HG03108 (cell line): ENCODE measurements around the gene ZSCAN31.

ENCODE experiments used
- ATAC-seq: cut with Tn5 transposase; IDR thresholded peaks from one replicate; pipeline ENCODE4 v1.9.1; 2021; ENCODE audit warnings: moderate library complexity; ENCODE audit not compliant: unreplicated experiment

Gene ZSCAN31

DNA sequence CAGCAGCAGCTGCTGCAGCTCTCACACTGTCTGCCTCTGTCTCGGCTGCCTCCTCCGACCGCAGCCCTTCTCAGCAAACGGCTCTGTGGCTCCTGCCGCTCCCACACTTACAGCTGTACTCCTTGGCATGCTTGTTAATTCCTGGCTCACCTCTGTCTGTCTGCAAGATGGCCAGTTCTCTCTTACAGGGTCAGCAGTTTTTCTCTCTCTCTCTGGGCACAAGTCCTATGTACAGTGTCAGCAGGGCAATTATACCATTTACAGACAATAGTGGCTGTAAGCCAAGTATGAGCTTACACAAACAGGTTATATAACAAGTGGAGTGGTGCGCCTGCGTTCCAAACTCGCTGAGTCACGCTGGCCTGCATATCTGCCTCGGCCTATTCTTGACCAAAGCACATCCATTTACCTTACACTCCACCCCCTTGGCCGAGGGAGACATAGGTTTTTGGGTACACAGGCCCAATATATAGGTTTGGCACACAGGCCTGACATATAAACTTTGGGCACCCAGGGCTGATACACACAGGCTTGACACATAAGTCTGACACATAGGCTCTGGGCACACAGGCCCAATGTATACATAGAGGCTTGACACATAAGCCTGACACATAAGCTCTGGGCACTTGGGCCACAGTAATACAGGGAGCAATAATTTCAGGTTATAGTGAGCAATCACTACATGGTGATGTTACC is 18.2 kb upstream of the ZSCAN31 start:
- ATAC-seq, result no peak

DNA sequence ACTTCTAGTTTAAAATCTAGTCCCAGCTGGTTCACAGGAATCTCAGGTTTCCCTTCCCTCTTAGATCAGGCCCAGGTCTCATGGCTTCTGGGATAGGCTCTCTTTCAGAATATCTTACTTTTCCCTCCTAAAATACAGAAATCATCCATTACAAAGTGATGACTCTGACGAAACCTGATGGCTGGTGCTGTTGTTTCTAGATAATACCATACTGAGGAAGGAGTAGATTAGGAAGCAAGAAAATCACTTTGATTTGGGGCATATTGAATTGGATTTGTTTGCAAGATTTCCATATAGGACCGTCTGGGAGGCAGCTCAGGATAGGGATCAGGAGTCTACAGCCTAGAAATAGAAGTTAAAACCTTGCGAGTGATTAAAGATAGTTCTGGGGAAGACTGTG is 17.4 kb upstream of the ZSCAN31 start:
- ATAC-seq, result no peak

- ATAC-seq, result no peak
These were observed 15.6 kb upstream of the ZSCAN31 start for GRCh38 chr6:28351493-28351925.

DNA sequence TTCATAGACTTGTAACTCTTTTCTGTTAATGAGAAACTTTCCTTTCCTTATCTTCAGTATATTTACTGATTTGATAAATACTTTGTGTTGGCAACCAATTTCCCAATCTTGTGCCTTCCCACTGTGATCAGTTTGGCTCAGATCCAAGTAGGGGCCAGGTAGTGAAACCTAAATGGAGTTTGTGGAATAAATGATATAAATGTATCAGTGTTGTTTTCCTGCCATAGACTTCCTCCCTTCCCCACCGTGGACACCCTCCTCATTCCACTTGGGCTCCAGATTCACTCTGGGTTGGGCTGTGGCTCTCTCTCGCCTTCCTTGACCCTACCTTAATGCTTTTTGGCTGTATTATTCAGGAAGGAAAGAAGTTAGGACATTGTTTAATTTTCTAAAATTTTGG is 15.1 kb upstream of the ZSCAN31 start:
- no peak for ATAC-seq

DNA sequence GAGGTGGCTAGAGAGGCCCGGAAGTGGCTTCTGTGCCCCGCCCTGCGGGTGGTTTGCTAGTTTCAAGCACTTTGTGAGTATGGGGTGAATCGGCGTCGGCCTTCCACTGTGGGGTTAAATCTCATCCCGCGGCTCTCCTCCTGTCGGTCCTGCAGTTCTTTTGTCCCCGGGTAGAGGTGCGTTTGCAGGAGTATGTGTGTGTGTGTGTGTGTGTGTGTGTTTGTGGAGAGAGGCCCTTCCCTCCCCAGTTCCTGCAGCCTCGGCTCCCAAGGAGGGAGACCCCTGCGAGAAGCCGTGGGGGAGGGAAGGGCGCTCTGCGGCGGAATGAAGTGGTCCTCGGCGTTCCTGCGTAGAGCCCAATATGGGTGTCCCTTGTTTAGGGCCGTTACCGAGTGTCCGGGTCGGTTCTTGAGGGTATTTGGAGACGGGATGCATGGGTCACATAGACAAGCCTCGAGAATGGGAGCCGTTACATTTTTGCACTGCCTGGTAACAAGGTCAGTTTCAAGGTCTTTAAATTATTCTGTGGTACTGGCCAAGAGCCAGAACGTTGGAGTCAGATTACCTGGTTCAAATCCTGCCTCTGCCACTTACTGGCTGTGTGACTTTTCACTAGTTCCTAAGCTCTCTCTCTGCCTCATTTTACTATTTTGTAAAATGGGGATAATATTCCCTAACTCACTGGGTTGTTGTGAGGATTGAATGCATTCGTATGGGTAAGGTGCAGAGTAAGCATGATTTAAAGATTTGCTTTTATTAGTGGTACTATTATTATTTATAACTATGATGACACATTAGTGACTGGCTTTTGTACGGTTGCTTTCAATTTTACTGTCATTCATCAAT is 14.2 kb upstream of the ZSCAN31 start, which contains the start of gene ZKSCAN3:
Gene ZKSCAN3, plus strand, starts transcription at position 56 of the 846 bp plus-strand sequence. CDS start 9,640 bp downstream, outside the sequence.
- peak; percentile 94 for ATAC-seq

GRCh38 chr6:28349344-28349891 is 13.5 kb upstream of the ZSCAN31 start:
- no peak for ATAC-seq

DNA sequence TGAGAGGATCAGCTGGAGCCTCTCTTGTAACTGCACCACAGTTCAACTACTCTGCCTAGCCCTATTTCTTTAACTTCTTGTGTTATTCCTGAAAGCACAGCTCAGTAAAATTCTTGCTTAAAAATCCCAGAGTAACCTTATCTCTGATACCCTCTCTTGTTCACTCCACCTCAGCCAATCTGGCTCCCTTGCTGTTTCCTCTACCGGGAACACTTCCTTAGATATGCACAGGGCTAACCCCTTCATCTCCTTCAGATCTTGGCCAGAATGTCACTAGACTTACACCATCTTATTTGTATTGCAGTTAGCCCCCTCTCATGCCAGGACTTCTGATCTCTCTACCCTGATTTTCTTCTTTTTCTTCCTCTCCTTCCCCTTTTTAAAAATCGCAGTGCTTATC is 11.2 kb upstream of the ZSCAN31 start:
- ATAC-seq, result no peak

DNA sequence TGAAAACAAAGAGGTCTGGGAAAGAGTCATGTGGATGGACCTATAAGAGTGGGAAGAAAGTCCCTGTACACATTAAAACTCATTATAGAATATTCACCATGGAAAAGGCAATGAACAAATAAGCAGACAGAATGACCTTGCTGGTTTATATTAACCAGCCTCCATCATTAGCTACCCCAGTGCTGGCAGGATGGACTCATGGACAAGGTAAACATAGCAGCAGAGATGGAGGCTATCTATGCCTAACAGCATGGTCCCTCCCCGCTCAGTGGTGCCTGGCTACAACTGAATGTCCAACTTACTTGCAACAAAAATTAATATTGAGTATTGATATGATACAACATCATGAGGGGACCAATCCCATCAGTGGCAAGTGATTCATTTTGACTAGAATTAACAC is 9.3 kb upstream of the ZSCAN31 start:
- ATAC-seq, result no peak

GRCh38 chr6:28343898-28344677 is 8.1 kb upstream of the ZSCAN31 start:
- ATAC-seq, result no peak

- no peak for ATAC-seq
These were observed 4.6 kb upstream of the ZSCAN31 start for GRCh38 chr6:28340310-28341095.

- no peak for ATAC-seq
These were observed 1.2 kb upstream of the ZSCAN31 start for GRCh38 chr6:28337121-28337520.

- no peak for ATAC-seq
These were observed 554 bp upstream of the ZSCAN31 start for GRCh38 chr6:28336284-28337120.

DNA sequence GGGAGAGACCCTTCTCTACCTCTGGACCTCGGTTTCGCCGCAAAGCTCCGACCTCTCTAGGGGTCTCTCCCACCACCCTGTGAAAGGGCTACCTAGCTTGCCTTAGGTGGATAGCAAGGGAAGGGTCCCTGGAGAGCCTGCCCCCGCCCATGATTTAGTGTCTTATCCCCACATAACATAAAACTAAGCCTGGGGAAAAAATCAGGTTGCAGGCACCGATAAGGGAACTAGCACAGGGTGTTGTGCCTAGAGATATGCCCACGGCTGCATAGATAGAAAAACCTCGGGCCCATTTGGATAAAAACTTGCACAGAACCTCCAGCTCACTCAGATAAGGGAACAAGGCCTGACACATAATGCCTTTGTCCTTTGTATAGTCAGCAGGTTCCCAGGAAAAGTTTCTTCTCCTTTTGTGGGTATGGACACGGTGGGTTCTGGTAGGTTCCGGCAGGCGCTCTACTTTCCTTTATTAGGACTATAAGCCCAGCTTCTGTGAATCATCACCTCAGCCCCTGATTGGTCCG is 846 bp downstream of the ZSCAN31 start:
- no peak for ATAC-seq

DNA sequence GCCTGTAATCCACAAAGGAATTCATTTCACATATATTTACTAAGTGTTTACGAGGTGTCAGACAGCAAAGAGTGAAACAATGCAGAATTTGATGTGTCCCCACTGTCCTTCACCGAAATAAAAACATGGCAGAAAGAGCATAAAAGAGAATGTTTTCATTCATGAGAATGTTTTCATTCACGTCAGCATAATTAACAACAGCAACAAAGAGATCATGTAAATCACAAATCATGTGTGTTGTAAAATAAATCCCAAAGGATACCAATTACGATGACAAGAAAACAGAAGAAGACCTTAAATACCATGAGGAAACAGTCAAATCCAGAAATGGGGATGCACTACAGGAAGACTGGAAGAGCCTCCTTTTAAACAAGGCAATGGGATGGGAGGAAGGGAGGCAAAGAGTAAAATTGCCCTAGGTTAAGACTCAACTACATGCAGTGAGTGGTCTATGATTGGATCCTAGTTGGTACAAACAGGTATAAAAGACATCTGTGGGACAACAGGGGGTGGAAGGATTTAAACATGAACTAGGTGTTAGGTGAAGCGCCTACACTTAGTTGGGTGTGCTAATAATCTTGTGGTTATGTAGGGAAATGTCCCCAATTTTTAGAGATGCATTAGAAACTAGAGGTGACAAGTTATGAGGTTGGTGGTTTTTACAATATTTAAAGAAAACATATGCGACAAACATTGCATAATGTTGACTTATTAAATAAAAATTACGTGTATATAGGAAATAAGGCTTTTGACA is 1.5 kb downstream of the ZSCAN31 start:
- ATAC-seq, result no peak

DNA sequence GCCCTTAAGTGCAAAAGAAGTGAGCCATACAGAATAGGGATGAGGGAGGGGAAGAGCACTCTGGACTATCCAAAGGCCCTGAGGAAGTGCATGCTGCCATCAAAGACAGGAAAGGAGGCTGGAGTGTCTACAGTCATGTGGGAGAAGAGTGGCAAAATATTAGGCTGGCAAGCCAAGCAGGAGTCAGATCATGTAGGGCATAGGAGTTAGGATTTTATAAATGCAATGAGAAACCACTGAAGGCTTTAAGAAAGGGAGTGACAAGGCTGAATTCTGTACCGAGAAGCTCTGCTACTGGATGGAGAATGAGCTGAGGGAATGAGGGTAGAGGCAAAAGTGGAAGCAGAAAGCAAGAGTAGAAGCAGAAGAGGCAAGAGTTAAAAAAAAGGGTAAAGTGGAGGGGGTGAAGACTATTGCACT is 2.3 kb downstream of the ZSCAN31 start:
- no peak for ATAC-seq

GRCh38 chr6:28333047-28333446 is 2.9 kb downstream of the ZSCAN31 start:
- ATAC-seq, result no peak

DNA sequence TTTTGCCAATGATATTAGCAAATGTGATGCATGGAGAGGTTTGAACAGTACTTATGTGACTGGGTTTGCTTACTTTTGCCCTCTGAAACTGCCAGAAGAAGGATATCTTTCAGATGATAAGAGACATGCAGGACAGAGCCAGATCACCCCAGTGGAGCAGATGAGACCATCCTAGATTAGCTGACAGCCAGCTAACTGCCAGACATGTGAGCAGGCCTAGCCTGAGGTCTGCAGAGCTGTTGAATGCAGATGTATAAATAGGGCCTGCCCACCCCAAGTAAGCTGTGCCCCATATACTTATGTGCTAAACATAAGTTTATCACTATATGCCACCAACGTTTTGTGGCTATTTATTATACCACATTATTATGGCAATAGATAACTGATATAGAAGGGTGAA is 5.9 kb downstream of the ZSCAN31 start:
- ATAC-seq, result no peak

GRCh38 chr6:28326371-28326948 is 9.5 kb downstream of the ZSCAN31 start:
- ATAC-seq, result no peak
